Skeletal muscle satellite cell (primary cell): ENCODE measurements around the gene DHX36.
A peak's percentile ranks its signal among the peaks of the same experiment; 100 is the strongest.

Experiments used
- H3K27me3 ChIP-seq: 2 replicates; pipeline ENCODE4 v1.7.0; 2013; ENCODE audit warnings: low read length; ENCODE audit not compliant: control insufficient read depth, insufficient read depth
- H3K36me3 ChIP-seq: 2 replicates; pipeline ENCODE4 v1.7.0; 2013; ENCODE audit warnings: mild to moderate bottlenecking, control low read depth, low read length; ENCODE audit not compliant: insufficient read depth
- H3K4me1 ChIP-seq: 2 replicates; pipeline ENCODE4 v1.7.0; 2013; ENCODE audit warnings: low read length; ENCODE audit not compliant: control insufficient read depth, insufficient read depth
- H3K4me2 ChIP-seq: 2 replicates; pipeline ENCODE4 v1.7.0; 2013; ENCODE audit warnings: mild to moderate bottlenecking, low read length
- H3K4me3 ChIP-seq: 2 replicates; pipeline ENCODE4 v1.7.0; 2013; ENCODE audit warnings: low read length
- H3K9ac ChIP-seq: 2 replicates; pipeline ENCODE4 v1.7.0; 2013; ENCODE audit warnings: mild to moderate bottlenecking, low read depth, low read length, moderate library complexity
- H3K9me3 ChIP-seq: replicated peaks from 2 replicates; pipeline ENCODE4 v1.7.0; 2013; ENCODE audit warnings: mild to moderate bottlenecking, control low read depth, low read length

The DHX36 gene

DNA sequence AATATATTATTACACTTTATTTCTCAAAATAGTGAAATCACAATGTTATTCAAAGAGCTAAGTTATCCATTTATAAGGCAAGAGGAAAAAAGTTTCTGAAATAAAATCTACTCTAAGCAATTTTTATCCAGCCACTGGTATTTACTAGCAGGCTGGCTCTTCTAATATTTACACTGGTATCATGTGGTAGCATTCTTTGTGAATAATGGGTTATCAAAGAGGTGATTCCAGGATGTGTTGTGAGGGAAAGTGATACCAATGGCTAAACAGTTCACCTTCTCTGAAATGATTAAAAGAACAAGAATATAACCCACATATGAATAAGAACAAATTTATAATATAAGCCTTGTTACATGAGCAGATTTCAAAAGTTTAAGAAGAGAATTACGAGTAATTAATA is 44.1 kb downstream of the DHX36 start:
- Histone ChIP-seq H3K9me3 (no peaks in the 10 kb centered on the region), H3K4me2 (no peak overlapping the region), H3K4me1 (no peaks in the 10 kb centered on the region), H3K27me3 (no peaks in the 10 kb centered on the region), H3K36me3 (peaks cover 72% of the 10 kb centered on the region), H3K4me3 (no peak overlapping the region), H3K9ac (no peak overlapping the region)

DNA sequence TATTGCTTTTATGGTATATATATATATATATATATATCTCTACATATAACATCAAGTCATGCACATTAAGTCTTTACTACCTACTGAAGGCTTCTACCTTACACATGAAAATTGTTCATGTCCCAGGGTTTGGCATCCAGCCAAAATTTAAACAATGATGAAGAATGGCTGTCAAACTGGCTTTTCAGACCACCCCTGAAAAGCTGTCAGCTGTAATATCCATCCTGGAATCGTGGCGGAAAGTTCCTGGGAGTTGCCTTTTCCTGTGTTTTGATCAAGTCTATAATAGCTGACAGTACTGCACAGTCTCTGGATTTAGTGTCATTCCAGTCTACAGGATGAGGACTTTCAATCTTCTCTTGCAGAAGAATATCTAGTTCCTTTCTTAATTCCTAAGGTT is 48.3 kb downstream of the DHX36 start:
- H3K9me3 ChIP-seq, result no peaks in the 10 kb centered on the region
- H3K4me3 ChIP-seq, result no peak overlapping the region
- H3K9ac ChIP-seq, result no peak overlapping the region
- no peak overlapping the region for H3K4me2 ChIP-seq
- H3K27me3 ChIP-seq, result no peaks in the 10 kb centered on the region
- H3K4me1 ChIP-seq, result no peaks in the 10 kb centered on the region
- H3K36me3 ChIP-seq, result peaks cover 62% of the 10 kb centered on the region

DNA sequence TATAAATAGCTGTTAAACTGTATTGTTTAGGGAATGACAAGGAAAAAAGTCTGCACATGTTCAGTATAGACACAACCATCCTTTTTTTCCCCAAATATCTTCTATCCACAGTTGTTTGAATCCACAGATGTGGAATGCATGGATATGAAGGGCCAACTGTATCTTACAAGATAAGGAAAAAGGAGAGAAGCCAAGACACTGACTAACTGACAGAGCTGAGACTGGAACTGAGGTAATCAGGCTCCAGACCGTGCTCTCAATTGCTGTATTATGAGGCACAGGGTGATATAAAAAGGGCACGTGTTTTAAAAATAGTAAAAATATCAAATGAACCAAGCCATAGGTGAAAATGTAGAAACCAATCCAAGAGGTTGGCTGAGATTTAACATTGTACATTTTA is 49.0 kb downstream of the DHX36 start:
- no peak overlapping the region for H3K9ac ChIP-seq
- H3K4me1 ChIP-seq, result no peaks in the 10 kb centered on the region
- H3K36me3 ChIP-seq, result peaks cover 58% of the 10 kb centered on the region
- no peaks in the 10 kb centered on the region for H3K9me3 ChIP-seq
- H3K4me3 ChIP-seq, result no peak overlapping the region
- H3K4me2 ChIP-seq, result no peak overlapping the region
- H3K27me3 ChIP-seq, result no peaks in the 10 kb centered on the region

DNA sequence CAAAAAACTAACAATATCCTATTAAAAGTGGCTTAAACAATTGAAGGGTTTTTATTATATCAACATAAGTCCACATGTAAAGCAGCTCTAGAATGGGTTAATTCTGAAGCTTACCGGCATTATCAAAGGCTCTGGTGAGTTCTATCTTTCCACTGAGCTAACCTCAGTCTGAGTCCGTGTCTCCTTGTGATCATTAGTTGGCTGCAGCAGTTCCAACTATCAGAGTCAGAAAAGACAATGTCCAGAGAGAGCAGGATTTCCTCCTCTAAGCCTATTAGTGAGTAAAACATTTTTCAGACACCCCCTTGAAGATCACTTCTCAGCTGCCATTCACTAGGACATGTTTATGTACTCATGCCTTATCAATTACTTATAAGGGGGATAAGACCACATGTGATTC is 49.9 kb downstream of the DHX36 start:
- Histone ChIP-seq H3K27me3 (no peaks in the 10 kb centered on the region), H3K4me2 (no peak overlapping the region), H3K9me3 (no peaks in the 10 kb centered on the region), H3K4me1 (no peaks in the 10 kb centered on the region), H3K4me3 (no peak overlapping the region), H3K9ac (no peak overlapping the region), H3K36me3 (peaks cover 56% of the 10 kb centered on the region)

DNA sequence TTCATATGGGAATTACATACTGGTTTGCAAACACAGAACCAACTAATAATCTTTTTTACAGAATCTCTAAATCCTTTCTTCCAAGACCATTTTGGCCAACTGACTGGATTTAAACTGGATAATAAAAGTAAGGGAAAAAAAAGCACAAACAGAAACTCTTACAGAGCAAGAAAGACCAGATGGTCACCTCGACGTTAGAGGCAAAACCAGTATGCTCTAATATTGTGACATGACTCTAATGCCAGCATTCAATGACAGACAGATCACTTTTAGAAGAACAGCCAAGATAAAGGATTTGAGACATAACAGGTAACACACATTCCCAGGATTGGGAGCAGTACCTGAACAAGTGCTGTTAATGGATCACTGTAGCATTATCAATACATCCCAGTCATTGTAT is 50.9 kb downstream of the DHX36 start:
- Histone ChIP-seq H3K4me3 (no peak overlapping the region), H3K27me3 (no peaks in the 10 kb centered on the region), H3K4me2 (no peak overlapping the region), H3K9me3 (no peaks in the 10 kb centered on the region), H3K4me1 (no peaks in the 10 kb centered on the region), H3K9ac (no peak overlapping the region), H3K36me3 (peaks cover 48% of the 10 kb centered on the region)

DNA sequence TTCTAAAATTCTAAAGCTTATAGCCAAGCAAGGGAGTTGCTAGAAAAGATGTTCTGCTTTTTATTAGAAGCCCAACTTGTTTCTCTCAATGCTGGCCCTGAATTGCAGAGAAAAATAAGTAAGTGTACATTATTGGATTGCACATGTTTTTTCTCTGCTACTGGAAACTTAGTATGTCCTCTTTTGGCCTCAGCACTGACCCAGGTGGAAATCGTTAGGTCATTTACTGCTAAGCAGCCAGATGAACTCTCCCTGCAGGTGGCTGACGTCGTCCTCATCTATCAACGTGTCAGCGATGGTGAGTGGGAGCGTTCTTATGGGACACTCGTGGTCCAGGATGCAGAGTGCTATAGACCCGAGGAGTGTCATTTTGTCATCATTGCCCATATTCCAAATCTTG is 69.8 kb downstream of the DHX36 start:
- Histone ChIP-seq H3K27me3 (no peaks in the 10 kb centered on the region), H3K4me2 (no peak overlapping the region), H3K4me3 (no peak overlapping the region), H3K36me3 (peaks cover 31% of the 10 kb centered on the region), H3K9me3 (no peaks in the 10 kb centered on the region), H3K4me1 (peaks cover 3% of the 10 kb centered on the region), H3K9ac (no peak overlapping the region)

DNA sequence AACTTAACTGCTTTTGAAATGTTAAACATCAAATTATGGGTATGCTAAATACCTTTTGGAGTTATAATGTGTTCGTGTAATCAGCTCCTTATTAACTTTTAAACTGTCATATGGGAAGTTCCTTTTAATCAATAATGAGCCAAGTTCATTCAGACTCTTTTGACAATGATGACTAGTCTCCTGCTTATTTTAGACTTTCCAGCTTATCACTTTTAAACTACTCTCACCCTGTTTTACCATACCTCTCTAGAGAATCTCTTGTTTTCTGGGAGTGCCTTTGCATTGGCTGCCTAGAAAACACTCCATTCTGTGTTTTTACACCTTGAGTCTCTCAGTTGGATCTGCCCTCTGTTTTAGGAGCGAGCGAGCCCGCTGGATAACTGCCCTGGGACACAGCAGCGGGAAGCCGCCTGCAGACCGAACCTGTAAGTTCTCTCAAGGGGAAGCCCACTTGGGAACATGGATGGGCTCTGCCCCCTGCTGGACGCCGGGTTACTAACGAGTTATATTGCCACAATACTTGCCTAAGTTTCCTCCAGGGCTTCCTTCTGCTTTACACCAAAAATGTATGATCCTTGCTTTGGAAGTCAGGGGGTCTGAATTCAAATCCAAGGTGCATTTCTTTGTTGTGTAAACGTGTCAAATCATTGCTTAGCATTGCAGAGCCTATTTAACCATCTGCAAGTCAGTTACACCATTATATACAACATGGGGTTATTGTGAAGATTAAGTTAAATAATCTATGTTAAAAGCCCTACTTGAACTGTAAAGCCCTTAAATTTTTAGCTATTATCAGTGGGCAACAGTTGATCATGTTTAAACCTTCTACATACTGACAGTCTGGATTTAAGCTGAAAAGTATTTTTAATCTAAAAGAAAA is 71.3 kb downstream of the DHX36 start:
- Histone ChIP-seq H3K27me3 (no peaks in the 10 kb centered on the region), H3K4me2 (peak overlapping the region; percentile 68), H3K9me3 (no peaks in the 10 kb centered on the region), H3K9ac (no peak overlapping the region), H3K4me3 (no peak overlapping the region), H3K4me1 (peaks cover 3% of the 10 kb centered on the region), H3K36me3 (peaks cover 29% of the 10 kb centered on the region)

DNA sequence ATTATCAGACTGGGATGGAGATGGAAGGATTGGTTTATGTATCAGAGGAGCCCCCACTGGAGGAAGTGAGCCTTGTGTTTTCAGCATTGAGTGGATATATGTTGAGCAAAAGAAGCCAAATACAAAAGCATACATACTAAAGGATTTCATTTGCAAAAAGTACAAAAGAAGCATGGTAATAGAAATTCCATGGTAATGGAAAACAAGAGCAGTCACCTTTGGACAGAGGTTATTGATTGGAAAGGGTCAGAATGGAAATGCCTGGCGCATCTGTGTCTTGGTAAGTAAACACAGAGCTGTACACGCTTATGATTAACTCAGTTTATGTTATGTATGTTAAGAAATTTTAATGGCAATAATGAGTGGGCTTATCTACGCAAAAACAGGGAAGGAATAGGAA is 72.7 kb downstream of the DHX36 start:
- H3K4me3 ChIP-seq, result no peak overlapping the region
- H3K36me3 ChIP-seq, result peaks cover 28% of the 10 kb centered on the region
- no peaks in the 10 kb centered on the region for H3K9me3 ChIP-seq
- peaks cover 3% of the 10 kb centered on the region for H3K4me1 ChIP-seq
- no peaks in the 10 kb centered on the region for H3K27me3 ChIP-seq
- H3K9ac ChIP-seq, result no peak overlapping the region
- no peak overlapping the region for H3K4me2 ChIP-seq

DNA sequence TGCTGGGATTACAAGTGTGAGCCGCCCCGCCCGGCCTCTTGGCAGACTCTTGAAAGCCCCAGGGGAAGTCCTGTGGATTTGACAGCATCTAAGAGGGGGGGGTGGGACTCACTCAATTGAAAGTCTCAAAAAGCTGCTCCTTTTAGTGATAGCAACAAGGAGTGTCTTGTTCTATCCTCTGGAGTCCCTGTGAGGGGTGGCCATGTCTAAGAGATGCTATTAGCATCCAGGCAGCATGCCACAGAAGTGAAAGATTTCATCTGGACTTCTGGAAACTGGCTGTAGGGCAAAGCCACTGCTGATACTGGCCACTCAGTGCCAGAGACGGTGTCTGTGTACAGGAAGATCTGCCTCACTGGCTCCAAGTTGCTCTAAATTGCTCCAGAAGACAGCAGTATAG is 74.0 kb downstream of the DHX36 start:
- Histone ChIP-seq H3K4me2 (no peak overlapping the region), H3K27me3 (no peaks in the 10 kb centered on the region), H3K4me3 (no peak overlapping the region), H3K9me3 (no peaks in the 10 kb centered on the region), H3K9ac (no peak overlapping the region), H3K36me3 (peaks cover 26% of the 10 kb centered on the region), H3K4me1 (peaks cover 6% of the 10 kb centered on the region)

DNA sequence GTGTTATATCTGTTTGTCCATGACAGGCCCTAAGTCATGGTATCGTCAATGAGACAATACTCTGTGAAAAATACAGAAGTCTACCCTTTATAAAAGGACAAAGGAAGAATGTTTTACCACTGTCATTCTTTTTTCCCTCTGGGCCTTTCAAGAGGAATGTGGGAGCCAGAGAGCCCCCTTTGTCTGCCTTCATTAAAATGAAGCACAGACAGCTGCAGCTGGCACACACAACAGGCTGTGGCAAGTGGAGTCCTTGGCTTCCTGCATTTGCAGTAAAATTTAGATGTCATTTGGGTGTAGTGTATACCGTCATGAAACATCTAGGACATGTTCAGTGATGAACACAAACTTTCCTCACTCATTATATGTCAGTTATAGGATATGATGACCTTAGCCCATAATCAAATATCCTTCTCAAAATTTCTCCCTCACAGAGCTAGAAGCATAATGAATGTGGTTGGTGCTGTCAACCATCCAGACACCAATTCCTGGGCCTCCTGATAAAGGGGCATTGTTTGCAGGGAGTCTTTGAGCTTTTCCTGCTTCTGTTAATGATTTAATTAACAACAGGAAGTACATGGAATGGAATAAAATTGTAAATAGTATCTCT is 76.4 kb downstream of the DHX36 start:
- no peak overlapping the region for H3K9ac ChIP-seq
- no peaks in the 10 kb centered on the region for H3K9me3 ChIP-seq
- peaks cover 15% of the 10 kb centered on the region for H3K36me3 ChIP-seq
- no peaks in the 10 kb centered on the region for H3K27me3 ChIP-seq
- peaks cover 29% of the 10 kb centered on the region for H3K4me1 ChIP-seq
- H3K4me3 ChIP-seq, result no peak overlapping the region
- H3K4me2 ChIP-seq, result no peak overlapping the region

DNA sequence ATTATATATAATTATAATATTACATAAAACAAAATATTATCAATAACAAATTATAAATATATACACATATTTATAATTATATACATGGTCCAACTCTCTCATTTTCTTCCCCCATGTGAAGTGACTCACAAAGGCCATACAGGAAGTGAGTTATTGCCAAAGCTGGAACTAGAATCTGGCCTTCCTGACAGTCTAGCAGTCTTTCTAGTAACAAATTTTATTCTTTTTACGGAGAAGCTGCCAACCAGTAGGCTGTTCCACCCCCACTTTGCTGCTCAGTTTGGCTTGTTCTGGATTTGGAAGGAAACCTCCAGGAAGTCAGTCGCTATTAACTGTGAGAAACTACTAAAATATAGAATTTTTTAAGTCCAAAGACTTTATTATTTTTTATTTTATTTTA is 79.6 kb downstream of the DHX36 start:
- H3K9me3 ChIP-seq, result no peaks in the 10 kb centered on the region
- peaks cover 34% of the 10 kb centered on the region for H3K4me1 ChIP-seq
- H3K9ac ChIP-seq, result no peak overlapping the region
- H3K27me3 ChIP-seq, result no peaks in the 10 kb centered on the region
- peaks cover 3% of the 10 kb centered on the region for H3K36me3 ChIP-seq
- H3K4me3 ChIP-seq, result no peak overlapping the region
- H3K4me2 ChIP-seq, result peak overlapping the region; percentile 17

DNA sequence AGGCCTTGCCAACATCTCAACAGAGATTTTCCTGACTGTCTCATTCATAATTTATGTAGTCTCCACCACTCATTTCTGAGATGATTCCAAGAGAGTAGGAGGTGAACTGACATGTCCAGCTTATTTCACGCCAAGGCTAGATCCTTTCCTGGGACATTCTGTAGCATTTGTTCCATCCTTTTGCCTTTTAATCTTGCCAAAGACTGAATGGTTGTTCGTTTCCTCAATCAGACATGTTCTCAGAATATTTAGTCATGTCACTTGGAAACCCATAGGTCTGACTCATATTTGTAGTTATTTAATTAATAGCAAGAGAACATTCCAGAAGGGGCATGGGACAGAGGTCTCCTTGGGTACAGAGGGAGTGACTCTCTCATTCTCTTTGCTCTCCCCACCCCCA is 80.9 kb downstream of the DHX36 start:
- no peak overlapping the region for H3K4me3 ChIP-seq
- peak overlapping the region; percentile 30 for H3K9ac ChIP-seq
- H3K36me3 ChIP-seq, result no peaks in the 10 kb centered on the region
- peak overlapping the region; percentile 45 for H3K4me2 ChIP-seq
- no peaks in the 10 kb centered on the region for H3K9me3 ChIP-seq
- peaks cover 34% of the 10 kb centered on the region for H3K4me1 ChIP-seq
- H3K27me3 ChIP-seq, result no peaks in the 10 kb centered on the region
